Endothelial cell (in vitro differentiated cells): ENCODE measurements around the gene MSRB3. TPM values are rescaled to one million over a fixed set of nuclear protein-coding genes. Genes with fewer than 3 reads are reported as not detected.
A peak's percentile ranks its signal among the peaks of the same experiment; 100 is the strongest.

ENCODE experiments used
- DNase-seq: peaks from one replicate; pipeline ENCODE4 v3.0.0; 2021; ENCODE audit warnings: low spot score
- H3K27ac Mint-ChIP-seq: one replicate; pipeline ENCODE4 v1.8.0; 2021; ENCODE audit warnings: mixed read lengths, inconsistent platforms; ENCODE audit not compliant: unreplicated experiment
- H3K27me3 Mint-ChIP-seq: one replicate; pipeline ENCODE4 v1.8.0; 2021; ENCODE audit warnings: mild to moderate bottlenecking, moderate library complexity, mixed read lengths, inconsistent platforms; ENCODE audit not compliant: unreplicated experiment
- H3K36me3 Mint-ChIP-seq: one replicate; pipeline ENCODE4 v1.8.0; 2021; ENCODE audit warnings: mild to moderate bottlenecking, low read depth, mixed read lengths, inconsistent platforms; ENCODE audit not compliant: unreplicated experiment
- H3K4me1 Mint-ChIP-seq: one replicate; pipeline ENCODE4 v1.8.0; 2021; ENCODE audit warnings: mild to moderate bottlenecking, mixed read lengths, inconsistent platforms; ENCODE audit not compliant: unreplicated experiment
- H3K4me3 Mint-ChIP-seq: one replicate; pipeline ENCODE4 v1.8.0; 2021; ENCODE audit warnings: mild to moderate bottlenecking, mixed read lengths, inconsistent platforms; ENCODE audit not compliant: unreplicated experiment
- H3K9me3 Mint-ChIP-seq: one replicate; pipeline ENCODE4 v1.8.0; 2021; ENCODE audit warnings: mixed read lengths, inconsistent platforms; ENCODE audit not compliant: unreplicated experiment
- total RNA-seq: library from RNA; stranded (reverse); fragmentation: NEBNext Ultra II Directional; extraction: Animal tissue kit (Norgen Biotek cat#: 25700); gene quantifications from one replicate; pipeline ENCODE4 v1.2.1, GENCODE V29; 2021; ENCODE audit not compliant: unreplicated experiment
- TF ChIP-seq, protein P1 (sequence below): fragments of 200-600 bp; sonication (generic); IDR thresholded peaks from one replicate; pipeline ENCODE4 v1.5.0; 2021; ENCODE audit warnings: antibody characterized with exemption; ENCODE audit not compliant: unreplicated experiment

Gene MSRB3
- total RNA-seq, 1 donor from 2014 or later = 19.9 TPM

DNA sequence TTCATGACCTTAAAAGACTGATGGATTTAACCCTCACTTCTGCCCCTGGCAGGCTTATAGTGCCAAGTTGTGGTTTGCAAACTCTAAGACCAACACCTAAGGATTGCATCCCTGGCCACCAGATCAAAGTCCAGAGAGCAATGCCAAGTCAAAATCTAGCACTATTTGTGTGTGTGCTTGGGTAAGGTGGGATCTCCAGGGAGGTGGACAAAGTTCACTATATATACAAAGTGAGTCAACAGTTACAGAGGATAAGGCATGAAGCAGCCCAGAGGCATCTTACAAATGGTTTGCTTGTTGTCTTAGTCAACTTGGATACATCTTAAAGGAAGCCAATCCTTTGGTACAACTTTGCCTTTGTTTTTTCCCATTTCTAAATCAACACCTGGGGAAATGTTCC is 137.3 kb downstream of the MSRB3 start:
- peaks cover 13% of the 10 kb centered on the region for H3K4me1 Mint-ChIP-seq
- TF ChIP-seq, protein P1, sequence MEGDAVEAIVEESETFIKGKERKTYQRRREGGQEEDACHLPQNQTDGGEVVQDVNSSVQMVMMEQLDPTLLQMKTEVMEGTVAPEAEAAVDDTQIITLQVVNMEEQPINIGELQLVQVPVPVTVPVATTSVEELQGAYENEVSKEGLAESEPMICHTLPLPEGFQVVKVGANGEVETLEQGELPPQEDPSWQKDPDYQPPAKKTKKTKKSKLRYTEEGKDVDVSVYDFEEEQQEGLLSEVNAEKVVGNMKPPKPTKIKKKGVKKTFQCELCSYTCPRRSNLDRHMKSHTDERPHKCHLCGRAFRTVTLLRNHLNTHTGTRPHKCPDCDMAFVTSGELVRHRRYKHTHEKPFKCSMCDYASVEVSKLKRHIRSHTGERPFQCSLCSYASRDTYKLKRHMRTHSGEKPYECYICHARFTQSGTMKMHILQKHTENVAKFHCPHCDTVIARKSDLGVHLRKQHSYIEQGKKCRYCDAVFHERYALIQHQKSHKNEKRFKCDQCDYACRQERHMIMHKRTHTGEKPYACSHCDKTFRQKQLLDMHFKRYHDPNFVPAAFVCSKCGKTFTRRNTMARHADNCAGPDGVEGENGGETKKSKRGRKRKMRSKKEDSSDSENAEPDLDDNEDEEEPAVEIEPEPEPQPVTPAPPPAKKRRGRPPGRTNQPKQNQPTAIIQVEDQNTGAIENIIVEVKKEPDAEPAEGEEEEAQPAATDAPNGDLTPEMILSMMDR = no peak
- peaks cover 21% of the 10 kb centered on the region for H3K36me3 Mint-ChIP-seq
- no peak overlapping the region for H3K4me3 Mint-ChIP-seq
- no peak overlapping the region for H3K27ac Mint-ChIP-seq
- no peak for DNase-seq
- no peaks in the 10 kb centered on the region for H3K9me3 Mint-ChIP-seq
- H3K27me3 Mint-ChIP-seq = peaks cover 4% of the 10 kb centered on the region

DNA sequence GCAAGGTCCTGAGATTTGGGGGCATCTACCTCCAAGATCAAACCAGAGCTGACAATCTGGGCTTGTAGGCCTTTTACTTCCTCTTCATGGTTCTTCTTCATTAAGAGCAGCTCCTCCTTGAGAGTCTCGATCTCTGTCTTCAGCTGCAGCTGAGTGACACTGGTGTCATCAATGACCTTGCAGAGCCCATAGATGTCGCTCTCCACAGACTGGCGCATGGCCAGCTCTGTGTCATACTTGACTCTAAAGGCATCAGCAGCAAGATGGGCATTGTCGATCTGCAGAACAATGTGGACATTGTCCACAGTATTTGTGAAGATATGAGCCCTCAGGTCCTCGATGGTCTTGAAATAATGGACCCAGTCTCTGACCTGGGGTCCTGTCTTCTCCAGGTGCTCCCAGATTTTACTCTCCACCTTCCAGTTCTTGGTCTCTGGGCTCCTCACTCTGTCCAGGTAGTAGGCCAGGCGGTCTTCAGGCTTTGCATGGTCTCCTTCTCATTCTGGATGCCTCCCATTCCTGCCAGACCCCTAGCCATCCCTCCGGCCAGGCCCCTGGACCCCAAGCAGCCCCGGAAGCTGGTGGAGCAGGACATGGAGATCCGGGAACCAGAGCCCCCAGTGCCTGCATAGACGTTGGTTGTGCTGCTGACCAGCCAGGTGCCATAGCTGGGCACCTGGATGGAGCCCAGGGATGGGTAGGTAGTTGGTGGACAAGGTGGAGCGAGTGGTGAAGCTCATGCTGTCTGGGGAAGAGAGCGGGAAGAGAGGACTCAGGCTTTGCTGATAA is 141.0 kb downstream of the MSRB3 start:
- no peak for DNase-seq
- Mint-ChIP-seq H3K27ac (no peak overlapping the region), H3K4me3 (no peak overlapping the region), H3K9me3 (peaks cover 6% of the 10 kb centered on the region), H3K36me3 (peaks cover 28% of the 10 kb centered on the region), H3K27me3 (peaks cover 4% of the 10 kb centered on the region), H3K4me1 (peaks cover 5% of the 10 kb centered on the region)
- TF ChIP-seq, protein P1 = no peak

DNA sequence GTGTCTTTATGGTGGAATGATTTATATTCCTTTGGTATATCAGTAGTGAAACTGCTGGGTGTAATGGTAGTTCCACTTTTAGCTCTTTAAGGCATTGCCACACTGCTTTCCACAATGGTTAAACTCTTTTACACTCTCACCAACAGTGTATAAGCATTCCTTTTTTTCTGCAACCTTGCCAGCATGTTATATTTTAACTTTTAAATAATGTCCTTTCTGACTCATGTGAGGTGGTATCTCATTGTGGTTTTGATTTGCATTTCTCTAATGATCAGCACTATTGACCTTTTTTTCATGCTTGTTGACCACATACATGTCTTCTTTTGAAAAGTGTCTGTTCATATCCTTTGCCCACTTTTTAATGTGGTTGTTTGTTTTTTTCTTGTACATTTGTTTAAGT is 142.5 kb downstream of the MSRB3 start:
- no peak overlapping the region for H3K27ac Mint-ChIP-seq
- DNase-seq = no peak
- no peaks in the 10 kb centered on the region for H3K4me1 Mint-ChIP-seq
- peaks cover 24% of the 10 kb centered on the region for H3K36me3 Mint-ChIP-seq
- H3K9me3 Mint-ChIP-seq = peaks cover 6% of the 10 kb centered on the region
- no peak overlapping the region for H3K4me3 Mint-ChIP-seq
- H3K27me3 Mint-ChIP-seq = no peaks in the 10 kb centered on the region
- TF ChIP-seq, protein P1 = no peak

DNA sequence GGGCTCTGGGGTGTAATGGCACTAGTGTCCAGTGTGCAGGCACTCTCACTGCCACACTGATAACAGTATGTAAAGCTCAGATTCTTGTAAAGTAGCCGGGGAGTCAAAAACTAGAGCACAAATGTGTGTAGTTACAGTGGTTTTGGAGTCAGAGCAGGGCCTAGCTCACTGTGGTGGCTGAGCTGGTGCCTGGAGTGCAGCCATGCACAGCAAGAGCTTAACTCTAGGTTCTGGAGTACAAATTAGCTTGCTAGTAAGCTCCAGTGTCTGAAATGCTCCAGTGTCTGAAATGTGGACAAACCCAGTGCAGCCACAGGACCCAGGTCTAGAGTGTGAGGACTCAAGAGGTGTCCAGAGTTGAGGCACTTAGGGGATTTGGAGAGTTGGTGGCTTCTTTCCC is 149.2 kb downstream of the MSRB3 start:
- DNase-seq = no peak
- H3K4me3 Mint-ChIP-seq = no peak overlapping the region
- H3K27me3 Mint-ChIP-seq = no peaks in the 10 kb centered on the region
- H3K4me1 Mint-ChIP-seq = peaks cover 38% of the 10 kb centered on the region
- no peaks in the 10 kb centered on the region for H3K36me3 Mint-ChIP-seq
- TF ChIP-seq, protein P1 = no peak
- no peak overlapping the region for H3K27ac Mint-ChIP-seq
- peaks cover 7% of the 10 kb centered on the region for H3K9me3 Mint-ChIP-seq

DNA sequence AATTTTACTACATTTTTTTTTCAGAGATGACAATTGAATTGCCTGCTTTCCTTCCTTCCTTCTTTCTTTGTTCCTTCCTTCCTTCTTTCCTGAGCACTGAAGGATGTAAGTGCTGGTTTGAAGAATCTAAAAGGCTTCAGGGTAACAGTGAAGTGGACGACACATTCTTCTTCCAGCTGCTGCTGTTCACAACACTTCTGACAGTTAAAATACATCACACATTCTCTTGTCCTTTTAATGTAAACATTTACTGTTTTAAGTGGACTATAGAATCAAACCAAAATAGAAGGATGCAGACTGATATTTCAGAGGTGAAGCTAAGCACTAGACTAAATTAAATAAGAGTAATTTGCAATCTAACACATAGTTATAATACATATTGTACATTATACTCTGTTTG is 151.5 kb downstream of the MSRB3 start:
- peaks cover 38% of the 10 kb centered on the region for H3K4me1 Mint-ChIP-seq
- TF ChIP-seq, protein P1 = no peak
- peak overlapping the region; percentile 55 for H3K27ac Mint-ChIP-seq
- H3K27me3 Mint-ChIP-seq = no peaks in the 10 kb centered on the region
- DNase-seq = no peak
- H3K4me3 Mint-ChIP-seq = no peak overlapping the region
- H3K36me3 Mint-ChIP-seq = no peaks in the 10 kb centered on the region
- H3K9me3 Mint-ChIP-seq = peaks cover 7% of the 10 kb centered on the region
